ENCODE data around the gene PTPRM.

PTPRM gene

GRCh38 chr18:7586379-7586778 lies 19.3 kb downstream of the PTPRM start:
- H3K9me3 ChIP-seq (ENCODE audit: low read length) = no peaks in the 10 kb centered on the region
- no peak overlapping the region for H3K27ac ChIP-seq (ENCODE audit: low read depth, low read length)
- peaks cover 21% of the 10 kb centered on the region for H3K4me1 ChIP-seq (ENCODE audit: insufficient read depth, low read length)
- H3K36me3 ChIP-seq (ENCODE audit: insufficient read depth, low read length) = no peaks in the 10 kb centered on the region
- H3K9ac ChIP-seq (ENCODE audit: low read length) = no peak overlapping the region
- no peaks in the 10 kb centered on the region for H3K27me3 ChIP-seq (ENCODE audit: control insufficient read depth in 1 of 2, insufficient read depth in 2 of 2, low read length in 2 of 2)
- H3K4me3 ChIP-seq (ENCODE audit: low read depth in 1 of 2, low read length in 2 of 2) = no peak overlapping the region

DNA sequence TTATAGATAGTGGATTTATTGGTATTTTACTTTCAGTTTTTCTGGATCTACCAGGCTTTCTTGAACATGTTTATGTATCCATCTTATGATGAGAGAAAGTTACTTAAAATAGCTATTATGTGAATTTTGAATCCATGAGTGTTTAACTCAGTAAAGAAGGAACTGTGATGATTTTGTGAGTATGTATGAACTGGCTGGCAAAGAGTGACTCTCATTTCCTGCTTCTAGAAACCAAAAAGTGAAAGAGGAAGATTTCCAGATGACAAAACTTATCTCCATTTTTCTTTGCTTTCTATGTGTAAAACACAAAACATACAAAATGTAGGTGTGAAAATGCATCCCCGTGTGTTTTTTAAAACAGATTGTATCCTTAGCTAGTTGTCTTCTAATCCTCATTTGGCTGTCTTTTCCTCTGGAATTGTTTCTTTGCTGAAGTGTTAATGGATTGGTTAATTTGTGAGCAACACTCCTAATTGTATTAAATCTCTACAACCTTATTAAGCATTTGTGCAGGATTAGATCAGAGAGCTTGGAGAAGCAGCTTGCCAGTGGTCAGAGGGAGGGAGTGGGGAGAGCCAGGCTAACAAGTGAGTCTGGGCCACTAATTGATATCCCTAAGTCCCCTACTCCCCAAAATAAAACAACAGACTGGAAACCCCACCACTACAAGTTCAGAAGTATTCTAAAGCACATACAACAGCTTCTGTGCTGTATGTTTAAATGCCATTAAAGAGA lies 23.9 kb downstream of the PTPRM start:
- Histone ChIP-seq H3K9me3 (ENCODE audit: low read length) (no peaks in the 10 kb centered on the region), H3K27me3 (ENCODE audit: control insufficient read depth in 1 of 2, insufficient read depth in 2 of 2, low read length in 2 of 2) (no peaks in the 10 kb centered on the region), H3K9ac (ENCODE audit: low read length) (no peak overlapping the region), H3K36me3 (ENCODE audit: insufficient read depth, low read length) (no peaks in the 10 kb centered on the region), H3K4me3 (ENCODE audit: low read depth in 1 of 2, low read length in 2 of 2) (no peak overlapping the region), H3K27ac (ENCODE audit: low read depth, low read length) (no peak overlapping the region), H3K4me1 (ENCODE audit: insufficient read depth, low read length) (peaks cover 18% of the 10 kb centered on the region)

DNA sequence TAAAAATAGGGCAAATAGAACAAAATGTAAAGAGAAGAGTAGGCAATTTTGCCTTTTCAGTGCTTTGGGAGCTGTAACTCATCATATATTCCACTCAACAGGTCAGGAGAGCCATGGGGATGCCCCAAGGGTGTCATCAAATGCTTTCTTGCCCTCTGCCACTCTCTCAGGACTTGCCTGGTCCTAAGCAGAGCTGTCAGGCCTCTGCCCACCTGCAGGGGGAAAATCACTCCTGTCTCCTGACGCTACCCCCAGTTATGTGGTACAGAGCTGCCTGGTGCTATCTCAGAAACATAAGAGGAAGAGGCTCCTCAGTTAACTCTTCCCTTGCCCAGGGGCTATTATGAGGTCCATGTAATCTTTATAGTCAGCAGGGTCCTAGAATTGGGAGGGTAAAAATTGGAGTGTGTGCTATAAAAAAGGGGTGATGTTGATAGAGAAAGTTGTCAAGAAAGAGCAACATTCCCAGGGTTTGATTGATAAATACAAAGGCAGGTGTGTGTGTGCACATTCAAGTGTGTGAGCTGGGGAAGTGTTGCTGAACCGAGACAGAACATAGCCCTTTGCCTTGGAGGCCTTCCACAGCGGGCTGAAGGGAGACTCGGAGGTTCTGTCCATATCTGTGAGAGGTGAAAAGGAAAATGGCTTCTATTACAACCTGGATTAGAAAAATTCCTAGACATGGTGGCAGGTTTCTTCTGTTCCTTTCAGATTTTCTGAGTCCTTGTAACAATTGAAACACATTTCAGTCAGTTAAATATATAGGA lies 25.4 kb downstream of the PTPRM start:
- Histone ChIP-seq H3K36me3 (ENCODE audit: insufficient read depth, low read length) (no peaks in the 10 kb centered on the region), H3K27me3 (ENCODE audit: control insufficient read depth in 1 of 2, insufficient read depth in 2 of 2, low read length in 2 of 2) (no peaks in the 10 kb centered on the region), H3K4me1 (ENCODE audit: insufficient read depth, low read length) (peaks cover 18% of the 10 kb centered on the region), H3K27ac (ENCODE audit: low read depth, low read length) (no peak overlapping the region), H3K4me3 (ENCODE audit: low read depth in 1 of 2, low read length in 2 of 2) (no peak overlapping the region), H3K9me3 (ENCODE audit: low read length) (no peaks in the 10 kb centered on the region), H3K9ac (ENCODE audit: low read length) (no peak overlapping the region)

DNA sequence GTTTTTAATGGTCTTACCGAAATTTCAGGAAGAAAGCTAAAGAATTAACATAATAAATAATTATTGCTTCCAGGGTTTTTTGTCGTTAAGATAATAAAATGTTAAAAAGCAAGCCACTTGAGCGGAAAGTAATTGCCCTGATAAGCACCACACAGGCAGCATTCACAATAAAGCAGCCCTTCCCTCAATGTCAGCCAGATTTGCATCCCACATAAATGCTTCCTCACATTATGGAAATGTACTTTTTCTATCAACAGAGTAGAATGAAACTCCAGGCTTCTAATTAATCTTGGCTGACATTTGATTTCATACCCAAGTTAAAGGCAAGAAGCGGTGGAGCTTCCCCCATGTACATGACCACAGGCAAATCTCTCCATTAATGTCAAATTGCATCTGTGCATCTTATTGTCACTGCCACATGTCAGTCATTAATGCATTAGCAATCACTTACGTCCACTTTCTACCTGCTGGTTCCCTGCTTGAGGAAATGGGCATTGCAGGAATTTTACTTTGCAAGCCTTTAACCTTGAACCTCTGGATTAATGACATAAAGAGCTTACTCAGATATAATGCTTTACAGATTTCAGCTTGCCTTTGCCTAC lies 26.2 kb downstream of the PTPRM start:
- no peak overlapping the region for H3K27ac ChIP-seq (ENCODE audit: low read depth, low read length)
- no peaks in the 10 kb centered on the region for H3K27me3 ChIP-seq (ENCODE audit: control insufficient read depth in 1 of 2, insufficient read depth in 2 of 2, low read length in 2 of 2)
- H3K4me1 ChIP-seq (ENCODE audit: insufficient read depth, low read length) = peaks cover 18% of the 10 kb centered on the region
- no peak overlapping the region for H3K9ac ChIP-seq (ENCODE audit: low read length)
- H3K9me3 ChIP-seq (ENCODE audit: low read length) = no peaks in the 10 kb centered on the region
- no peak overlapping the region for H3K4me3 ChIP-seq (ENCODE audit: low read depth in 1 of 2, low read length in 2 of 2)
- H3K36me3 ChIP-seq (ENCODE audit: insufficient read depth, low read length) = no peaks in the 10 kb centered on the region

DNA sequence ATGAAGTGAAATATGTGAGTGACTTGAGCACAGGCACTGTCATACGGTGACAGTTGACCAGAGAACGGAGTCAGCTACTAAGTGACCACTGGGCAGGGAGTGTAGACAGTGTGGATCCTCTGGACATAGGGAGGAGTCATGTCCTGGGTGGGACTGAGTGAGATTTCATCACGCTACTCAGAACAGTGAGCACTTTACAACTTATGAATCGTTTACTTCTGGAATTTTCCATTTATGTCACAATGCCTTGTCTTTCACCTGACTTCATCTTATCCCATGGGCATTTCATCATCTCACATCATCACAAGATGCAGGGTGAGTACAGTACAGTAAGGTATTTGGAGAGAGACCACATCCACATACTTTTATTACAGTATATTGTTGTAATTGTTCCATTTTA lies 29.0 kb downstream of the PTPRM start:
- no peak overlapping the region for H3K27ac ChIP-seq (ENCODE audit: low read depth, low read length)
- no peaks in the 10 kb centered on the region for H3K36me3 ChIP-seq (ENCODE audit: insufficient read depth, low read length)
- no peaks in the 10 kb centered on the region for H3K27me3 ChIP-seq (ENCODE audit: control insufficient read depth in 1 of 2, insufficient read depth in 2 of 2, low read length in 2 of 2)
- no peaks in the 10 kb centered on the region for H3K9me3 ChIP-seq (ENCODE audit: low read length)
- H3K4me1 ChIP-seq (ENCODE audit: insufficient read depth, low read length) = peaks cover 13% of the 10 kb centered on the region
- H3K4me3 ChIP-seq (ENCODE audit: low read depth in 1 of 2, low read length in 2 of 2) = no peak overlapping the region
- no peak overlapping the region for H3K9ac ChIP-seq (ENCODE audit: low read length)

DNA sequence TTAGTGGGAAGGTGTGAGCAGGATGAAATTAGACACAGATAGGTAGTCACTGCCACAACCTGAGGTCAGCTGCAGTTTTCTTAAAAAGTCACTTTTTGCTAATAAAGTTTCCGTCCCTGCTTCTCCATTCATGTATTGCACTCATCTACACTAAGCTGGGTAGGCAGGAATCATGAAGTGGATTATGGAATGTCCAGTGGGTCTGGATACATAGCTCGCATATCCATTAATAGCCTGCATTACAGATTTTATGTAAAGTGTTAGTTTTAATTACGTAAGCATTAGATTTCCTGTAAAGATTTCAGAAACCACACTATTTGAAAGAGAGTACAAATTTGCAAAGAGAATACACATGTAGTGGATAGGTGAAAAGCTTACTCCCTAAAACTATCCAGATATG lies 30.4 kb downstream of the PTPRM start:
- Histone ChIP-seq H3K9me3 (ENCODE audit: low read length) (no peaks in the 10 kb centered on the region), H3K27me3 (ENCODE audit: control insufficient read depth in 1 of 2, insufficient read depth in 2 of 2, low read length in 2 of 2) (no peaks in the 10 kb centered on the region)

DNA sequence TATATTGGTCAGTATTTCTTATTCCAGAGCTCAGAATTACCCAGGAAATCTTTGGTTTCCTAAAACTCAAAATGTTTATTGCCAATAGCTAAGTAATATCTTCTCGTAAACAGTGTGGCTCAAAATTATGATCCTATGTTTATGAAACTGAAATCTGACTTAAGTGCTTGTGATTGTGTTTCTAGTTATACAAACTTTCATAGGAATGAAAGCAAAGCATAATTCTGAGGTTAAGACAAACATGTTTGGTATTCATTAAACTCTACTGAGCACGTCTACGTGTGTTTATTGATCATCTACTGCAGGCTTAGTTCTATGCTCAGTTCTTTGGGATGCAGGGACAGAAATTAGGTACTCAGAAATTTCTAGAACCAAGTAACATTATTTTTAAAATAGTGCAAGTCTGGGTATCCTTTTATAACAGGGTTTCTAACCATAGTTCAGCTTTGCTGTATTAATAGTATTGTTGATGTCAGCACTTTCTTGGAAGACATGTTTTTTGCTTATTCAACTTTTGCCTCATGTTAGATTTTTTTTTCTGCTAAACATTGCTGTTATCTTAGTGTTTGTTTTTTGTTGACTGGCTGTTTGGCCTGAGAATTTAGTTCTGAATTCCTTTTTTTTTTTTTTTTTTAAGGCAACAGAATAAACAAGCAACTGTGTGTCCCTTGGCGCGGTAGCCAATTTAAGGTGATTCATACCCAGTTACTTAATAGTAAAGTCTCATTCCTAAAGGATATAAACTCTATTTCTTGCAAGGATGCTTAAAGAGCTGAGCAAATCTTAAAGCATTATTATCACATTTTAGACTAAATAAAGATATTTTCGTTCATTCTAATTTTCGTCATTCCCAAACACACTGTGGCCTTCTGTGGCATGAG lies 31.3 kb downstream of the PTPRM start:
- no peaks in the 10 kb centered on the region for H3K27me3 ChIP-seq (ENCODE audit: control insufficient read depth in 1 of 2, insufficient read depth in 2 of 2, low read length in 2 of 2)
- H3K9me3 ChIP-seq (ENCODE audit: low read length) = no peaks in the 10 kb centered on the region
- peaks cover 8% of the 10 kb centered on the region for H3K4me1 ChIP-seq (ENCODE audit: insufficient read depth, low read length)
- no peak overlapping the region for H3K27ac ChIP-seq (ENCODE audit: low read depth, low read length)
- H3K36me3 ChIP-seq (ENCODE audit: insufficient read depth, low read length) = no peaks in the 10 kb centered on the region
- H3K4me3 ChIP-seq (ENCODE audit: low read depth in 1 of 2, low read length in 2 of 2) = no peak overlapping the region
- no peak overlapping the region for H3K9ac ChIP-seq (ENCODE audit: low read length)

More for the DNA sequence above, 30.4 kb downstream of the PTPRM start:
- Histone ChIP-seq H3K9ac (ENCODE audit: low read length) (no peak overlapping the region), H3K36me3 (ENCODE audit: insufficient read depth, low read length) (no peaks in the 10 kb centered on the region), H3K4me3 (ENCODE audit: low read depth in 1 of 2, low read length in 2 of 2) (no peak overlapping the region), H3K4me1 (ENCODE audit: insufficient read depth, low read length) (peaks cover 9% of the 10 kb centered on the region), H3K27ac (ENCODE audit: low read depth, low read length) (no peak overlapping the region)

GRCh38 chr18:7600036-7600435 lies 32.9 kb downstream of the PTPRM start:
- no peaks in the 10 kb centered on the region for H3K36me3 ChIP-seq (ENCODE audit: insufficient read depth, low read length)
- H3K9ac ChIP-seq (ENCODE audit: low read length) = no peak overlapping the region
- no peak overlapping the region for H3K27ac ChIP-seq (ENCODE audit: low read depth, low read length)
- H3K9me3 ChIP-seq (ENCODE audit: low read length) = no peaks in the 10 kb centered on the region
- H3K27me3 ChIP-seq (ENCODE audit: control insufficient read depth in 1 of 2, insufficient read depth in 2 of 2, low read length in 2 of 2) = no peaks in the 10 kb centered on the region
- H3K4me1 ChIP-seq (ENCODE audit: insufficient read depth, low read length) = peaks cover 10% of the 10 kb centered on the region
- H3K4me3 ChIP-seq (ENCODE audit: low read depth in 1 of 2, low read length in 2 of 2) = no peak overlapping the region

DNA sequence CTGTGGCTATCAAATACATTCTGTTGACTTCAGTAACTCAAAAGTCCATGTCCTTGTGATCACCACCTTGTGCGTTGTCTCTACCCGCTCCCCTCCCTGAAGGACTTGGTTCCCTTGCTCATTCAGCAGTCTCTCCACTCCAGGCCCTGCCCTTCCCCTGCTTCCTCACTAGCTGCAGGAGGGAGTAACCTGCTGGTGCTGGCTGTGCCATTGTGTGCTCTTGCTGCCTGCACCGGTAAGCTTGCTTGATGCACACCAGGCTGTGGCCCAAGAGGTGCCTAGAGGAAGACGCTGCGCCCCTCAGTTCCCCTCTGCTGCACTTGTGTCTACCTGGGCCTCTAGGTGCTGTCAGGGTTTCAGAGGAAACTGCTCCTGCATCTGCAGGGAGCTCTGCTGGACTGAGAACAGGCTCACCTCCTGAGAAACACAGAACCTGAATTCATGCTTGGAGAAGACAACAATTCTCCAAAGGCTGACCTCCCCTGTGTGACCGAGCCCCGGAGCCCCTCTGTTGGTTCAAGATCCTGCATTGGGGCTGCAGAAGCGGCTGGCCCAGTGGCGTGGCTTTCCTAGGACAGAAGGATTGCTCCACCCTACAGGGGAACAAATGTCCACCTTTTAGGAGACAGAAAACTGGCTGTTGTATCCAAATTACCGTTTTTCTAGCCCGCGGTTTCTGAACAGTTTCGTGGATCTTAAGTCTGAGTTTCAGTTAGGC lies 33.6 kb downstream of the PTPRM start:
- Histone ChIP-seq H3K36me3 (ENCODE audit: insufficient read depth, low read length) (no peaks in the 10 kb centered on the region), H3K27ac (ENCODE audit: low read depth, low read length) (no peak overlapping the region), H3K4me1 (ENCODE audit: insufficient read depth, low read length) (peaks cover 10% of the 10 kb centered on the region), H3K27me3 (ENCODE audit: control insufficient read depth in 1 of 2, insufficient read depth in 2 of 2, low read length in 2 of 2) (no peaks in the 10 kb centered on the region), H3K9ac (ENCODE audit: low read length) (no peak overlapping the region), H3K4me3 (ENCODE audit: low read depth in 1 of 2, low read length in 2 of 2) (no peak overlapping the region), H3K9me3 (ENCODE audit: low read length) (no peaks in the 10 kb centered on the region)

DNA sequence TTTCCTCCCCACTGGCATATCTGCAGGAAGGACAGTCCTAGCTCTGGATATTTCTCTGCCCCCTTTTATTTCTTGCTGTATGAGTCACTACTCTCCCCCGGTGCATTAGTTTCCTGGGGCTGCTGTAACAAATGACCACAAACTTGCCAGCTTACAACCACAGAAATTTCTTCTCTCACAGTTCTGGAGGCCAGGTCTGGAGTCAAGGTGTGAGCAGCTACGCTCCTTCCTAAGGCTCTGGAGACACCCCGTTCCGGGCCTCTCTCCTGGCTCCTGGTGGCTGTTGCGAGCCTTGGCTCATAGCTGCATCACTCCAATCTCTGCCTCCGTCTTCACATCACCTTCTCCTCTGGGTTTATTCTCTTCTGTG lies 34.1 kb downstream of the PTPRM start:
- H3K27ac ChIP-seq (ENCODE audit: low read depth, low read length) = no peak overlapping the region
- peaks cover 15% of the 10 kb centered on the region for H3K4me1 ChIP-seq (ENCODE audit: insufficient read depth, low read length)

More for the DNA sequence above, 34.1 kb downstream of the PTPRM start:
- no peaks in the 10 kb centered on the region for H3K9me3 ChIP-seq (ENCODE audit: low read length)
- no peaks in the 10 kb centered on the region for H3K27me3 ChIP-seq (ENCODE audit: control insufficient read depth in 1 of 2, insufficient read depth in 2 of 2, low read length in 2 of 2)
- H3K4me3 ChIP-seq (ENCODE audit: low read depth in 1 of 2, low read length in 2 of 2) = no peak overlapping the region
- H3K9ac ChIP-seq (ENCODE audit: low read length) = no peak overlapping the region
- no peaks in the 10 kb centered on the region for H3K36me3 ChIP-seq (ENCODE audit: insufficient read depth, low read length)
